ENCODE measurements around the gene RBBP6. TPM values are rescaled to one million over a fixed set of nuclear protein-coding genes. Genes with fewer than 3 reads are reported as not detected.
"Not testable (repeated sequence)": the region's sequence is repeated elsewhere in the genome, so short reads cannot be mapped to it uniquely, and the experiment has no call there.

Gene RBBP6, protein sequence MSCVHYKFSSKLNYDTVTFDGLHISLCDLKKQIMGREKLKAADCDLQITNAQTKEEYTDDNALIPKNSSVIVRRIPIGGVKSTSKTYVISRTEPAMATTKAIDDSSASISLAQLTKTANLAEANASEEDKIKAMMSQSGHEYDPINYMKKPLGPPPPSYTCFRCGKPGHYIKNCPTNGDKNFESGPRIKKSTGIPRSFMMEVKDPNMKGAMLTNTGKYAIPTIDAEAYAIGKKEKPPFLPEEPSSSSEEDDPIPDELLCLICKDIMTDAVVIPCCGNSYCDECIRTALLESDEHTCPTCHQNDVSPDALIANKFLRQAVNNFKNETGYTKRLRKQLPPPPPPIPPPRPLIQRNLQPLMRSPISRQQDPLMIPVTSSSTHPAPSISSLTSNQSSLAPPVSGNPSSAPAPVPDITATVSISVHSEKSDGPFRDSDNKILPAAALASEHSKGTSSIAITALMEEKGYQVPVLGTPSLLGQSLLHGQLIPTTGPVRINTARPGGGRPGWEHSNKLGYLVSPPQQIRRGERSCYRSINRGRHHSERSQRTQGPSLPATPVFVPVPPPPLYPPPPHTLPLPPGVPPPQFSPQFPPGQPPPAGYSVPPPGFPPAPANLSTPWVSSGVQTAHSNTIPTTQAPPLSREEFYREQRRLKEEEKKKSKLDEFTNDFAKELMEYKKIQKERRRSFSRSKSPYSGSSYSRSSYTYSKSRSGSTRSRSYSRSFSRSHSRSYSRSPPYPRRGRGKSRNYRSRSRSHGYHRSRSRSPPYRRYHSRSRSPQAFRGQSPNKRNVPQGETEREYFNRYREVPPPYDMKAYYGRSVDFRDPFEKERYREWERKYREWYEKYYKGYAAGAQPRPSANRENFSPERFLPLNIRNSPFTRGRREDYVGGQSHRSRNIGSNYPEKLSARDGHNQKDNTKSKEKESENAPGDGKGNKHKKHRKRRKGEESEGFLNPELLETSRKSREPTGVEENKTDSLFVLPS (N-terminal part only)
- 18.1 and 22.7 TPM in 2 replicates for total RNA-seq (2014; rRNA removed; shearing (Covaris generic))

DNA sequence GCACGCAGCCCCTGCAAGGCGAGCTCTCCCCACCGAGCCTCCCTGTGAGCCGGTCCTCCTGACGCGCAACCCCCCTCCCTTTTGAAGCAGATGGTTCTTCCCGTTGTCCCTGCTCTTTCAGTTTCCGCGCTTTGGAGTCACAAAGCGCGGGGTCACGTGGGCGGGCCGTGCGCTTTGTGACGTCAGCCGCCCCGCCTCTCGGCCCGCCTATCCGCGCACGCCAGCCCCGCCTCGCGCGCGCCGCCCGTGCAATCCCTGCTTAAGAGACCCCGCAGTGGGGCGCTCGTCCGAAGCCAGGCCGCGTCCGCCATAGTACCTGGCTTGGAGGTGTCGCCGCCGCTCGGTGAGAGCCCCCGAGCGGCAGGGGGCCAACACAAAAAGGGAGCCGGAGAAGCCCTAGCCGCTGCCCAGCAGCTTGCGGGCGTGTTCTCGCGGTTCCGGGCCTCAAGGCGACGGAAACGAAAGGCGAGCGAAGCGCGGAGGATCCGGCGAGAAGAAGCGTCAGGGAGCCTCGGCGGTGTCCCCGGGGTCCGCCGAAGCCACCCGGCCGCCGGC is at the start of gene RBBP6:
Gene RBBP6, plus strand, starts transcription at position 272 of the 555 bp plus-strand sequence. CDS start 1,061 bp downstream, outside the sequence.
- peak; percentile 94 for DNase-seq (ENCODE audit: low read depth)

DNA sequence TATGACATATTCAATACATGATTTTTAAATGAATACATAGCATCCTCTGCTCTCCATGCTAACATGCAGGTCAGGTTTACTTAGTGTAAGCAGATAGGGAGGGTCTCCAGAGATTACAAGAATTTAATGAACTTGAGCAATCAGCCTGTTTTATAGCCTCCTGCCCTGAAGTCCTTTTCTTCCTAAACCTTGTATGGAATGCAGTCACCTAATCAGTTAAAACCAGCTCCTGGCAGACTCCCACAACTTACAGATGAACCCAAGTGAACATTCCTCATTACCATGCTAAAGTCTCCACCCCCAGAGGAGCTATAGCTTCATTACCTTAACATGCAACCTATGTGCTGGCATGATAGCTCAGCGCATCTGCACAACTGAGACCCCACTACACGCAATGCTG is 48.5 kb upstream of the RBBP6 start:
- no peak for DNase-seq (ENCODE audit: low read depth)

DNA sequence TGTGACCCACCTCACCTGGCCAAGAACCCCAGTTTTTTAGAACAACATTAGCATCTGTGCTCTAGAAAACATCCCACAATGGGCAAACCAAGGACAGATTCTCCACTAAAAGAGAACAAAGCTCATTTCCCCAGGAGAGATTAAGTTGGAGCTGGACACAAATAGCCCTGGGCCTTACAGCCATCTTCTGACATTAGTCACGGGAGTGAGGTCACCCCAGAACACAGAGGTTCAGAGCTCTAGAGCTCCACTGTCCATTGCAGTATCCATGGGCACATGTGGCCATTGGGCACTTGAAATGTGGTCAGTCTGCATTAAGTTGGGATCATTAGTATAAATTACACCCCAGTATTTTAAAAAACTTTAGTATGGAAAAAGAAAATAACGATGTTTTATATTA is 47.6 kb upstream of the RBBP6 start:
- peak; percentile 74 for DNase-seq (ENCODE audit: low read depth)

DNA sequence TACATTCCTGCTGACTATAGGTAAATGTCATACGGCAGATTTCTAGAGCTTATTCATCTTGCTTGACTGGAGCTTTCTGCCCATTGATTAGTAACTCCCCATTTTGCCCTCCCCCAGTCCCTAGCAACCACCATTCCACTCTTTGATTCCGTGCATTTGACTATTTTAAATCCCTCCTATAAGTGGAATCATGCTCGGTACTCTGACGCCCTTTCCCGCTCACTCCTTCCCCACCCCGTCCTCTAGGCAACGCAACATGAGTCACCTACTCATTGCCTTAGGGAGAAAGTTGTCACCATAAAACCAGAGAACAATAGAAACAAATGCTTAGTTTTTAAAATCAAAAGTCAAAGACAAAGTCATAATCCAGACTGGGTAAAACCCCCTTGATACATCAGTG is 45.5 kb upstream of the RBBP6 start:
- DNase-seq (ENCODE audit: low read depth), result peak; percentile 62

DNA sequence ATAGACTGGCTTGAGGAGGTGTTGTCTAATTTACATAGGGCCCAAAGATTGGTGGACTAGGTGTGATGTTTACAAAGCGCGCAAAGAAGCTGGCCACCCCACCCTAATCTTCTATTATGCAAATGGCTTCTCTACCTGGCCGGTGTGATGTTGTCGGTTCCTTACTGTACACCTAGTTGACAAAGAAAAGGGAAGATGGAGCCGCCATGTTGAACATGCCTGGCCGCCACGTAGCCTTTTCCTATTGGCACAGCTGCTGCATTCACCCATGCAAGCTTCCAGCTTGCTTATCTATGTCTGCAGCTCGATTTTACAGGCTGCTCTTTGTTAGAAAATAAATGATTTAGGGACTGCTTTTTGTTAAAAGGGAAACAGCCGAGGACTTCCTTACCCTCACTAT is 44.2 kb upstream of the RBBP6 start:
- not testable (repeated sequence) for DNase-seq (ENCODE audit: low read depth)

DNA sequence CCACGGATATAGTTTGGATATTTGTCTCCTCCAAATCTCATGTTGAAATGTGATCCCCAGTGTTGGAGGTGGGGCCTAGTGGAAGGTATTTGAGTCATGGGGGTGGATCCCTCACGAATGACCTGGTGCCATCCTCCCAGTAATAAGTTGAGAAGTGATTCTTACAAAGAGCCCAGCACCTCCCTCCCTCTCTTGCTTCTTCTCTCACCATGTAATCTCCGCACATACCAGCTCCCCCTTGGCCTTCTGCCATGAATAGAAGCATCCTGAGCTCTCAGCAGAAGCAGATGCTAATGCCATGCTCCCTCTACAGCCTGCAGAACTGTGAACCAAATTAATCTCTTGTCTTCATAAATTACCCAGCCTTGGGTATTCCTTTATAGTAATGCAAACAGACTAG is 41.9 kb upstream of the RBBP6 start:
- peak; percentile 45 for DNase-seq (ENCODE audit: low read depth)

DNA sequence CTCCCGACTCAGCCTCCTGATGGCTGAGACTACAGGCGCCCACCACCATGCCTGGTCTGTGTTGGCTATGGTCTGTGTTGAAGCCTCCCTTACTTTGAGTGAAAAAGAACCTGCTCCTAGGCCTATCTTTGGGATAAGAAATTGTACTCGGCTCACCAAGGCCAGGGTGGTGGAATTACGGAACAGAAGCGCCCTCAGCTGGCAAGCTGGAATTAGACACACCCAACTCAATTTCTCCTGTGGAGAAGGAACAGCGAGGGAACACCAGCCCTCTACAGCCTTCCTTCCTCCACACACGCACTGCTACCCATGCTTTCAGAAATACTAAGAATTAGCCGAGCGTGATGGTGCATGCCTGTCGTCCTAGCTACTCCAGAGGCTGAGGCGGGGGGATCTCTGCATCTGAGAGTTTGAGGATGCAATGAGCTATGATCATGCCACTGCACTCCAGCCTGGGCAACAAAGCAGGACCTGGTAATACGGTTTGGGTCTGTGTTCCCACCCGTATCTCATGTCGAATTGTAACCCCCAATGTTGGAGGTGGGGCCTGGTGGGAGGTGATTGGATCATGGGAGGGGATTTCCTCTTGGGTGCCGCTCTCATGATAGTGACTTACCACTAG is 40.1 kb upstream of the RBBP6 start:
- DNase-seq (ENCODE audit: low read depth), result peak; percentile 39

DNA sequence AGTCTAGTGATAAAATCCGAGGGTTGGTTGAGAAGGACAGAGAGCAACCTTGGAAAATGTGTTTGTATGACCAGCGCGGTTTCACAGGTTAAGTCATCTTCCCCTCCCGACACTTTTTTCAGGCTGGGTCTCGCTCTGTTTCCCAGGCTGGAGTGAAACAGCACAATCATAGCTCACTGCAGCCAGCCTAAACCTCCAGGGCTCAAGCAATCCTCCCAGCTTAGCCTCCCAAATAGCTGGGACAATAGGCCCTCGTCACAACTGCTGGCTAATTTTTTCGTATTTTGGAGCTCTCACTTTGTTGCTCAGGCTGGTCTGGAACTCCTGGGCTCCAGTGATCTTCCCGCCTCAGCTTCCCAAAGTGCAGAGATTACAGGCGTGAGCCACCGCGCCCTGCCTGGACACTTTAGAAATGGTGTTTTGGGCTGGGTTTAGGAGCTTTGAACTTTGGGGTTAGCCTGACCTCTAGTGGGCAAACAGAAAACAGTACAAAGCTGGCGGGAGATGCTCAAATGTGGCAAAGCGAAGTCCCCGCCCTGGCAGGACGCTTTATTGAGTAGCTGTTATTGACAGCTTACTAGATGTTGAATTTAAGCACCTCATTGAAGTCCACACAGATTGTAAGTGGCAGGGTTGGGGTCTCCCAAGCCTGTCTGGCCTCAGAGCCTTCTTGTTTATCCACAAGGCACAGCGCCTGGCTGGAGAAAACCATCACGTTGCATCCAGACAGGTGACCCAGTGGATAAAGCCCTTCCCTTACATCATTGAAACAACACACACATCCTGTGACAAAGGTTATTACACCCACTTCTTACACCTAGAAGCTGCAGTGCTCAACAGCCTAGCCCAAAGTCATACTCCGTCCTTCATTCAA is 34.7 kb upstream of the RBBP6 start:
- DNase-seq (ENCODE audit: low read depth), result peak; percentile 63

DNA sequence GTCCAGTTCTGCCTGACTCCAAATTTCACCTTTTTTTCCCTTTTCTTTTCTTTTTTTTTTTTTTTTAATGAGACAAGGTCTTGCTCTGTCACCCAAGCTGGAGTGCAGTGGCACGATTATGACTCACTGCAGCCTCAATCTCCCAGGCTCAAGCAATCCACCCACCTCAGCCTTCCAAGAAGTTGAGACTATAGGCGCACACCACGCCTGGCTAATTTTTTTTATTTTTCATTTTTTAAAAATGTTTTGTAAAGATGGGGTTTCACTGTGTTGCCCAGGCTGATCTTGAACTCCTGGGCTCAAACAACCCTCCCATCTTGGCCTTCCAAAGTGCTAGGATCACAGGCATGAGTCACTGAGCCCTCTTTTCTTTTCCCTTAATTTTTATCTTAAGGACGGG is 33.4 kb upstream of the RBBP6 start:
- no peak for DNase-seq (ENCODE audit: low read depth)

DNA sequence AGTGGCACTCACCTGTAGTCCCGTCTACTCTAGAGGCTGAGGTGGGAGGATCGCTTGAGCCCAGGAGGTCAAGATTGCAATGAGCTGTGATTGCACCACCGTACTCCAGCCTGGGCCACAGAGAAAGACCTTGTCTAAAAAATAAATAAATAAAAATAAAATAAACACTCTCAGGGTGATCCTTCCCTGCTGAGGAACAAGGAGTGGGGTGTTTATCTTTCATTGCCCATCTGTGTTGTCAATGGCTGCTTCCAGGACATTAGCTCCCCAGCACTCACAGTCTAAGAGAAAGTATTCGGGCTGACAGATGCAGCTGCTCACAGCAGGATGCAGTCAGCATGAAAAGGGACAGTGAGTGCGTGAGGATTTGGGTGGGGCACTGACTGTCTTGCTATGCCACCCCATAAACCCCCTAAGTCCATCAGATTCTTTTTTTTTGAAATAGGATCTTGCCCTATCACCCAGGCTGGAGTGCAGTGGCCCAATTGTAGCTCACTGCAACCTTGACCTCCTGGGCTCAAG is 31.3 kb upstream of the RBBP6 start:
- no peak for DNase-seq (ENCODE audit: low read depth)

DNA sequence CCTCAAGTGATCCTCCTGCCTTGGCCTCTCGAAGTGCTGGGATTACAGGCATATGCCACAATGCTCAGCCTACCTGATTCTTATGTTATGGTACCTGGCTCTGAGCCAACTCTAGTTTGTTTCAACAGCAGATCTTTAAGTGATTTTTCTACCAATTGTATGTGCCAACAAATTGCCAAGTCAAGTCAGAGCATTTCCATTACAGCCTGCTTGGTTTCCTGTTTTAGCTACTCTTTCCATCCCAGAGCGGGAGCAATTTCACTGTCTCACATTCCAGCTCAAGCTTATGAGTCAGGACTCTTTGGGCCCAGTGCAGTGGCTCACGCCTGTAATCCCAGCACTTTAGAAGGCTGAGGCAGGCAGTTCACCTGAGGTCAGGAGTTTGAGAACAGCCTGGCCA is 30.8 kb upstream of the RBBP6 start:
- DNase-seq (ENCODE audit: low read depth), result peak; percentile 64

DNA sequence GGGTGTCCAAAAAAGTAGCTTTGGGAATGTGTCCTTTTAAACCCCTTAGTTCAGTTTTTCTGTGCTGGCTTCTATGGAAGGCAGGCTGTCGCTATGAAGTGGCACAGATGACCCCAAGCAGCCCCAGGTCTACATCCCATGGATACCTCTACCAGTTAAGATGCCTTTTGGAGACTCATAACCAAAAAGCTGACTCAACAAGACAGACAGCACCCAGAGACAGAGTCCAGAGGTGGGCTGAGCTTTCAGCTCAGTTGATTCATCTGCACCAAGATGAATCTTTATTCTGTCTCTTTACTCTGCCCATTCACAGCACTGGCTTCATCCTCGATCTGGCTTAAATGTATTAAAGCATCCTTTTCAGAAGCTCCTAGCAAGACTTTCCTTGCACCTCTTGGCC is 29.8 kb upstream of the RBBP6 start:
- DNase-seq (ENCODE audit: low read depth), result no peak

DNA sequence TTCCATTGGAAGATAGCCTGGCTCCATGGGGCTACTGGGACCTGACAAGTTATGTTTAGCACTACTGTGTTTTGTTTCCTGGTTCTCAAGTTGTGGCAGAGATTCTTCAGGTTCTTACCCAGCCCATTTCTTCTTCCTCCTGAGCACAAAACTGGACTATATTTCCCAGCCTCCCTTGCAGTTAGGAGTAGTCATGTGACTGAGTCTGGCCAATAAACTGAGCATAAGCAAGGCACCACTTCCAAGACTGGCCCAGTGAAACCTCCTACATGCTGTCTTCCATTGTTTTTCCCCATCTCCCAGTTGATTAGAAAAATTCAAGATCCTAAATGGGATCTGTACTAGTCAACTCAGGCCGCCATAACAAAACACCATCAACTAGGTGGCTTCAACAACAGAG is 28.2 kb upstream of the RBBP6 start:
- DNase-seq (ENCODE audit: low read depth), result no peak

DNA sequence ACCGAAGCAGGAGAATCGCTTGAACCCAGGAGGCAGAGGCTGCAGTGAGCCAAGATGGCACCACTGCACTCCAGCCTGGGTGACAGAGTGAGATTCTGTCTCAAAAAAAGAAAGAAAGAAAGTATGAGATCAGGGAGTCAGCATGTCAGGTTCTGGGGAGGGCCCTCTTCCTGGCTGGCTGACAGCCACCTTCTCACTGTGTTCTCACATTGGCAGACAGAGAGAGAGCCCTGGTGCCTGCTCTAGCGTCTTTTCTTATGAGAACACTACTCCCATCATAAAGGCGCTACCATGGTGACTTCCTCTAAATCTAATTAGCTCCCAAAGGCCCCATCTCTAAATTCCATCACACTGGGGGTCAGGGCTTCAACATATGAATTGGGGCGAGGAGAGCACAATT is 27.6 kb upstream of the RBBP6 start:
- no peak for DNase-seq (ENCODE audit: low read depth)

DNA sequence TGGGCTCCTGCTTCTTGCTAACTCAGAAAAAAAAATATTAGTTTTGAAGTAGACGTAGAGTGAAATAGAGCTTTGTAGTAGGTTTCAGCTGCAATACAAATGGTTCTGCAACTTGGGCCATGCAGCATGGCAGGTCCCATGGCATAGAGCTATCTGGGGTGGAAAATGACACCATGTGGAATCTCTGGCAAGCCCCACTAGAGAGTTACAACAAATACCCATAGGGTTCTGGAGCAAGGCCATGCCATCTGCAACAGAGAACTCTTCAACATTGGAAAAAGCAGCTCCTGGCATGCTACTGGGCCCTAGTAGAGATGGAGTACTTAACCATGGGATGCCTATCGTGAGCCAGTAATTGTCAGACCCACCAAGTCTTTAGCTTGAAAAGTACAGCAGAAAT is 25.3 kb upstream of the RBBP6 start:
- no peak for DNase-seq (ENCODE audit: low read depth)

DNA sequence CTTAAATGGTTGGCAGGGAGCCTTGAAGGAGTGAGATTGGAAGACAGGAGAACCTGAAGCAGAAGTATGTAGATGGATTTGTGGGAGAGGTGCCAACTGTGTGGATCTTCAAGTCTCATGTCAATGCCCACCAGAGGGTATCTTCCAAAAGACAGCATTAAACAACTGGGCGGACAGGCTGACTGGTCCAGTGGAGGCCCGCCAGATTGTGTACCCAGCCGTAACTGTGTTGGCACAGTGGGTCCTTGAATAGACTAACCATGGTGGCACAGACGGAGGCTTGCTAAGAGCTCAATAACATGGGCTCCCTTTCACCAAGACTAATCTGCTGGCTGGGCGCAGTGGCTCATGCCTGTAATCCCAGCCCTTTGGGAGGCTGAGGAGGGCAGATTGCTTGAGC is 24.2 kb upstream of the RBBP6 start:
- DNase-seq (ENCODE audit: low read depth), result no peak

DNA sequence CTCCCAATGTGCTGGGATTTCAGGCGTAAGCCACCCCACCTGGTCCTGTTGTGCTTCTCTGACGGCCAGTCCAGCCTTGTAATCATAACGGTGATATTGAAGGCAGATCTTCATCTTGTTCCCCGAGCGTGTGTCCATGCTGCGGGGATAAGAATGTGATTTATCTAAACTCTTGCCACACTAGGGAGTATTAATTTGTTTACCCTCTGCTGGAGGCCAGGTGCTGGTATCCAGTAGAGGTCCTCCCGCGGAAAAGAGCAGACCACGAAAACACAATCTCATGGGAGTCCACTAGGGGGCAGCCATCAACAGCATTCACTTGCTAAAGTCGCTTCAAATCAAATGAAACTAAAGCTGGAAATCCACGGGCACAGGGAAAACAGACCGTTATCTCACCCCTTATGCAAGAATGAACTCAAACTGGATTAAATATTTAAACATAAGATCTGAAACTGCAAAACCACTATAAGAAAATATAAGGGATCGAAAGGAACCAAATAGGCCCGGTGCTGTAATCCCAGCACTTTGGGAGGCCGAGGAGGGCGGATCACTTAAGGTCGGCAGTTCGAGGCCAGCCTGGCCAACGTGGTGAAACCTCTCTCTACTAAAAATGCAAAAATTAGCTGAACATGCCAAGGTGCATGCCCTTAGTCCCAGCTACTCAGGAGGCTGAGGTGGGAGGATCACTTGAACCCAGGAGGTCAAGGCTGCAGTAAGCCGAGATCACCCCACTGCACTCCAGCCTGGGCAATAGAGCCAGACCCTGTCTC is 22.3 kb upstream of the RBBP6 start:
- peak; percentile 80 for DNase-seq (ENCODE audit: low read depth)

DNA sequence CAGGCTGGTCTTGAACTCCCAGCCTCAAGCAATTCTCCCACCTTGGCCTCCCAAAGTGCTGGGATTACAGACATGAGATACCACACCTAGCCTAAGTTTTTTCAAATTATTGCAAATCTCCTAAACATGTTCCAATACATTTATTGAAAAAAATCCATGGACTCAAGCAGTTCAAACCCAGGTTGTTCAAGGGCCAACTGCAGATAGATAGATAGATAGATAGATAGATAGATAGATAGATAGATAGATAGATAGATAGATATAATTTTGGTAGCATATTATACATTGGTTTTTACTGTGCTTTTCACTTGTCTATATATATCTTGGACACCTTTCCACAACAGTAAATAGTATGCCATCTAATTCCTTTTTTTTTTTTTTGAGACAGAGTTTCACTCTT is 20.9 kb upstream of the RBBP6 start:
- no peak for DNase-seq (ENCODE audit: low read depth)

DNA sequence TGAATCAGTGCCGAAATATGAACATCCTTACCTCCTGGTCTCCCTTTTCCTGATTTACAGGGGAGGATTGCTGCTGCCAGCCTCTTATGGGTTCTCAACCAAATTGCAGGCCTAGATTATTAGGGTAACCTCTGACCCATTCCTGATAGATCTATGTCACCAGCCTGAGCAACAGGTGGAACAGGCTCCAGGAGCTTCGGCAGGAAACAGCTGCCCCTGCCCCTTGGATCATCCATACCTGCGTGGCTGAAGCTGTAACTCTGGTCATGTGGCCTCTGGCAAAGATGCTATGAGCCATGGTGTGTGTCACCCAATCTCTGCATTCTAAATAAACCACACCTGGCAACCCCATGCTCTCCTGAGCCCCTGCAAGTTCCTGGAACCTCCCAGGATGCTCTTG is 18.4 kb upstream of the RBBP6 start:
- DNase-seq (ENCODE audit: low read depth), result no peak

DNA sequence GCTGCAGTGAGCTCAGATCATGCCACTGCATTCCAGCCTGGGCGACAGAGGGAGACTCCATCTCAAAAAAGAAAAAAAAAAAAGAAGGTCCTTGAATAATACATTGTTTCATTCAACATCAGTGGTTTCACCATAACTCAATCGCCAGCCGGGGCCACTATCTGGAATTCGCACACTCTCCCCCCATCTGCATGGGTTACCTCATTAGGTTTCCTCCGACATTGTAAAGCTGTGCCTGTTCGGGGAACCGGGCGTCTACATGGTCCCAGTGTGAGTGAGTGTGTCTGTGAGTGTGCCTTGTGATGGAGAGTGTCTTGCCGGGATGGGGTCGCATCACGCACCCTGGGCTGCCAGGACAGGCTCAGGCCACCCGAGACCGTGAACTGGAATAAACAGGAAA is 16.6 kb upstream of the RBBP6 start:
- no peak for DNase-seq (ENCODE audit: low read depth)
